EH (cell line): ENCODE results near the gene SURF4.
A peak's percentile ranks its signal among the peaks of the same experiment; 100 is the strongest.
"Not testable (repeated sequence)": the region's sequence is repeated elsewhere in the genome, so short reads cannot be mapped to it uniquely, and the experiment has no call there.

Source experiments
- DNase-seq: peaks from one replicate; pipeline ENCODE4 v3.0.0-alpha.2; 2015; ENCODE audit warnings: low read depth

SURF4 gene

DNA sequence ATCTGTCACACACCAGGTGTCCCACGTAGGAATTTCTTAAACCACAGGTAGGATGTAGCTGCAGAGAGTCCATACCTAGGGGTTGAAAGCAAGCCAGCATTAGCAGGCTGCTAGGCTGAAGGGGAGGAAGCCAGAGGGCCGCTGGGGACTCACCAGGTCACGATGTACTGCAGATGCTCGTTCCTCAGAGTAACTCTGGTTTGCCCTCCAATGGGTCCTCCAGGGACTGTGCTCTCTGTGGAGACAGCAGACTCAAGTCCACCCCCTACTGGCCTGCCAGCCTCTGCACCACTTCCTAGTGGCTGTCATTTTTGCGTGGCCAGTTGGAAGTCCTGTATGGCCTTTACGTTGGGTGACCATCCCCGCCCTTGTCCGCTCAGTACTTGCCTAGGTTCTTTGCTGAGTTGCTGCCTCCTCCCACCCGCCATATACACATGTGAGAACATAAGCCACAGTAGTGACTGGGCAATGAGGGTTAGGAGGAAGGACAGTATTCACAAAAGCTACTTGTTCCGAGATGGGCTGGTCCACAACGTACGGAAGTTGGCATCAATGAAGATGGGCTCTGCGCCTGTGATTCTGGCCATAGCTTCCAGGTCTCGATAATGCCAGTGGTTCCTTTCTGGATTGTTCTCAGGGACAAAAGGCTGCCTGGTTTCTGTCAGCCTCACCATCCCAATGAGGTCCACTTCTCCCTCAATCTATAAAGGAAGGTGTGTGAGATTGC lies 23.8 kb downstream of the SURF4 start:
- peak; percentile 68 for DNase-seq

DNA sequence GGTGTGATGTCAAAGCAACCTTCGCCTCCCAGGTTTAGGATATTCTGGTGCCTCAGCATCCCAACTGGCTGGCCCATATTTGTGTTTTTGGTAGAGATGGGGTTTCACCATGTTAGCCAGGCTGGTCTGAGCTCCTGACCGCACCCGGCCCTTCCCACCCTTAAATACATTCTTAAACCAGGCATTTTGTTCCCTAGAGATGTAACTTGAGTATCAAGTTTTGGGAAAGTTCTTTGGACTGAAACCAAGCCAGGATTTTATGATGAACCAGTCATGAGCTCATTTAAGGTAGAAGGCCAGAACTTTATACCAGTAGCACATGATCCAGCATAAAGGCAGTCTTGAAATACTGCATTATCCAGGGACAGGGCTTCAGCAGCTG lies 24.3 kb downstream of the SURF4 start:
- no peak for DNase-seq

DNA sequence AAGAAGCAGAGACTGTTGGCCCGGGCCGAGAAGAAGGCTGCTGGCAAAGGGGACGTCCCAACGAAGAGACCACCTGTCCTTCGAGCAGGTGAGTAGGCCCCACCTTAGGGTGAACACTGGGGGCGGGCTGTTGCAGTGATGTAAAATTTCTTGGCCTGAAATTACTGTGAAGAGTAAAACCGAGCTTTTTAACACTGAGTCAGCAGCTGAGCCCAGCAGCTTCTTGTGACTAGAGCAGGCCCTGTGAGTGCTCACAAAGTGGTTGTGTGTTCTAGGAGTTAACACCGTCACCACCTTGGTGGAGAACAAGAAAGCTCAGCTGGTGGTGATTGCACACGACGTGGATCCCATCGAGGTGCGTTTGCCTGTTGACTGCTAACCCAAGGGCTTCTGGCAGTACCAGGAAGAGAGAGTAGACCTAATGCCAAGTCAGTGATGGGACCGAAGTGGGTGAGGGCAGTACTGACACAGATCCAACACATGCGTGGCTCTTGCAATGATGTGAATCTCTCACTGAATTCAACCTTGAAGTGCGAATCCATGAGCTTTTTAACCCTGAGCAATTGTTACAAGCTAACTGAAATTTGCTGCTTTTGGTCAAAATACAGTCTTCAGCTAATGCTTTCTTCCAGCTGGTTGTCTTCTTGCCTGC lies 25.8 kb downstream of the SURF4 start:
- DNase-seq: no peak

- DNase-seq: peak; percentile 15
Measured at GRCh38 chr9:133348718-133349573, 26.9 kb downstream of the SURF4 start.

GRCh38 chr9:133347985-133348717 lies 27.7 kb downstream of the SURF4 start, which contains the start of the genes MED22 and RPL7A:
MED22 (minus strand) TSS chr9:133348131; CDS start chr9:133346662, 1,469 bp downstream.
RPL7A (plus strand) TSS chr9:133348218; CDS start chr9:133348244, 26 bp downstream.
- peak; percentile 97 for DNase-seq

- DNase-seq: peak; percentile 45
Measured at GRCh38 chr9:133347515-133347984, 28.3 kb downstream of the SURF4 start.

DNA sequence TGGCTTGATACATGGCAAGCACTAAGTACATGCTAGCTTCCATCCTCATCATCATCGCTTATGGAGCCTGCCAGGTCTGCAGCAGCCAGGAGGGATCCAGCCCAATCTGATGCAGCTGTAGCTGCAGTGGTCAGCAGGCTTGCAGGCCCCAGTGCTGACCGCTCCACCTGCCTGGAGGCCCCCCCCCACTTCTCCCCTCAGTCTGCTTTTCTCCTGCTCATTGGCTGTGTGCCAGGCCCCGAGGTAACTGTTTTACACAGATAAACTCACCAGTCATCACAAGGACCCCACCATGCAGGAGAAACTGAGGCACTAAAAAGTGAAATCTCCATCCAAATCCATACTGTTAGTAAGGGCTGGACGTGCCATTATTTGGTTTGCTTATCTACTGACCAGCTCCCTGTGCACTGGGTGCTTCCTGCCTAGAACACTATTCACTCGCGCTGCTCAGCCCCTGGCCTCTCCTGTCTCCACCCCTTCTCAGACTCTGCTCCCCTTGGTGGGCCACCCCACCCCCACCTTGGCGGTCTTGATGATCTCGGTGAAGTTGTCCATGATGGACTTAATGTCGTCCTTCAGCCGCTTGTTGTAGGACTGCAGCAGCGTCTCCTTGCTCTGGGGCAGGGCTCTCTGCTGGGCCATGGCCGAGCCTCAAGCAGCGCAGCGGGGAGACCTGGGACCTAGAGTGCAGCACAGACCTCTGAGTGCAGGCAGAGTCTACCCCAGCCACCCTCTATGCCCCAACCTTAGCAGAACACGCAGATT lies 29.7 kb downstream of the SURF4 start:
- no peak for DNase-seq

DNA sequence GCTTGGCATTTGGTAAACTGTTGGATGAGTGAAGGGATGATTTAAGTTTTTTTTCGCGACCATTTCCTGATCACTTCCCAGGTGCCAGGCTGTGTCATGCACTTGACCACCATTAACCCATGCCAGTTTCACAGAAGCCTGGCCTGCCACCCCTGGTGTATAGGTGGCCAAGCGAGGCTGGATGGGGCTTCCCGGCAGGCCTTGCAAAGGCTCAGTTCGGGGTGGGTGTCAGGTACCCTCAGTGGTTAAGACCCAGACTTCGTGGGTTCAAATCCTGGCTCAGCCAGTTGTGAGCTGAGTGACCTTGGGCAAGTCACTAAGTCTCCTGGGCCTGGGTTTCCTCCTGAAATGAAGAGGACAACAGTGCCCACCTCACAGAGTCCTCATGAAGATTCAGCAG lies 30.3 kb downstream of the SURF4 start:
- no peak for DNase-seq

GRCh38 chr9:133344979-133345378 lies 30.9 kb downstream of the SURF4 start:
- no peak for DNase-seq

DNA sequence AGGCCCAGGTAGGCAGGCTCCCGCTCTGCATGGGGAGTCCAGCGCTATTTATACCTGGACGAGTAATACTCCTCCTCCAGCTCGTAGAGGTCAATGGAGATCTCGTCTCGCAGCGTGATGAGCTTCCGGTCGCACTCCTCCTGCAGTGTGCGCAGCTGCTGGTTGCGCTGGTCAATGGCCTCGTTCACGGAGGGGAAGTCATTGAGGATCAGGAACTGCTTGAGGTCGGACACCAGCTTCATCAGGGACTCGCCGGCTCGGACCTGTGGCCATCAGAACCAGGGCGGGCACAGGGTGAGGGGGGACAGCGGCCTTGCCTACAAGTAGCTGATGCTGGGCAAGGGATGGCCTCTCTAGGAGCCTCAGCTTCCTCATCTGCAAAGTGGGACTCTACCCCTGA lies 31.8 kb downstream of the SURF4 start:
- DNase-seq: no peak

GRCh38 chr9:133342570-133342969 lies 33.3 kb downstream of the SURF4 start:
- no peak for DNase-seq

- no peak for DNase-seq
Measured at GRCh38 chr9:133342069-133342406, 33.8 kb downstream of the SURF4 start.

- no peak for DNase-seq
Measured at GRCh38 chr9:133341369-133342068, 34.3 kb downstream of the SURF4 start.

DNA sequence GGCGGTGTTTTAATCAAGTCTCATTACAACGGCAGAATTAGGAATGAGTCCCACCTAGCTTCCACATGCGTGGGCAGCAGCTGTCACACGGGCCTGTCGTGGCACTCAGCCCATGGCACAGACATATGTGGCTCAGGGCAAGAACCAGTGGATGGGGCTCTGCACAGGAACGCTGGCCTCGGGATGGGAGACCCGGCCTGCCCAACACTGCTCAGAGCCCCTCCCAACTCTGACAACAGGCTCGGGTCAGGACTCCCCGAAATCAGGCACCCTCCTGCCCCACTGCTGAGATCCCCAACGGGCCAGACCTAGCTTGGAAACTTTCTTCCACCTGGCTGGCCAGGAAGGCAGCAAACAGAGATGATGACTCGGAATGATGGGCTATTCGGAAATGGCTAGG lies 34.9 kb downstream of the SURF4 start:
- DNase-seq: no peak

DNA sequence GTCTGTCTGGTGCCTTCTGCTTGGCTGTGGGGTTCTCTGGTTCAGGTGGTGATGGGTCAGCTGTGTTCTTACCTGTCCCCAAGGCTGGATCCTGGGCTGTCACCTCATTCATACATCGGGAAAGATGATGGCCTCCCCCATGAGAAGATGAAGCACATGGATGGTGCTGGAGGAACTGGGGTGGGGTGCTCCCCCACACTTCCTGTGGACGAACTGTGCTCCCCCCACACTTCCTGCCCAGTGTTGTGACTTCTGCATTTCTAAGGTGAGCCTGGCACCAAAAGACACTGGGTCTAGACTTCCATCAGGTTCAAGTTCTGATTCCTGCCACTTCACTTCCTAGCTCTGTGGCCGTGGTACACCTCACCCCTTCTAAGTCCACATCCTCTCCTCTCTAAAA lies 35.6 kb downstream of the SURF4 start:
- DNase-seq: no peak

- no peak for DNase-seq
Measured at GRCh38 chr9:133339641-133340040, 36.2 kb downstream of the SURF4 start.

DNA sequence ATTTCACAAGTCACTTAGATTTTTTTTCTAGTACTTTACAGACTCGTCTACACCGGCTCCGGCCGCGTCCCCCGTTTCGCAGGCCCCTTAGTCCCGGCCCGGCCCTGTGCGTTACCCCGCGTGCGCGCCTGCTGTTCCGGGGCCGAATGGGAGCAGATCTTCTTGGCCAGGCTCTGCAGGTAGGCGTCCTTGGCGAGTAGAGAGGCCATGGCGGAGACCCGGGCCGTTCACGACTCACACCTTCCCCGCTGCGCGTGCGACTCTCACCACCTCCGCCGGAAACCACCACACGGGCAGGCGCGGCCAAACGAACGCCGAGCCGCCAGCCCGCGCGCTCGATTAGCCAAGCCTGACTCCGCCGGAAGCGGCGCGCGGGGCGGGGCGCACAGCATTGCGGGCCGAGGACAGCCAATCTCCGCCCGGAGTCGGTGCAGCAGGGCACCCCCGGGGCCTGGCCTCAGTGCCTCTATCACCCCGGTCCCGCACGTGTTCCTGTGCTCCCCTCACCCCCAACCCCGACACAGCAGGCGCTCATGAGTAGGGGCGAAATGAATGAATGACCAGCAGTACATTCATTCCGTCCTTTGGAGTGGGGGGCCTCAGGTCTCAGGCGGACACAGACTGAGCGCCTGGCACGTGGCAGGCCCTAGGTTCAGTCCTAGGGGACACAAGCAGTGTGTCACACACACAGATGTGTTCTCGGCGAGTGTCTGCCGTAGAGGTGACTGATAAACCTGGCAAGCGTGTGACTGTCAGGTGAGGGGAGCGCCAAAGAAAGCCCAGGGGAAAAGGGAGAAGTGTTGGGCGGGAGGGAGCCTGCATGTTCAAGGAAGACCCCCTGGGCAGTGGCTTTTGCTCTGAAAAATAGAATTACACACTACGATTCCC lies 39.7 kb downstream of the SURF4 start, which contains the start of gene SURF6:
Gene SURF6, minus strand, starts transcription at position 265 of the 888 bp plus-strand sequence. Its CDS starts 56 bp downstream, at position 209.
- peak; percentile 83 for DNase-seq

- not testable (repeated sequence) for DNase-seq
Measured at GRCh38 chr9:133334888-133335287, 41.0 kb downstream of the SURF4 start.

GRCh38 chr9:133334161-133334560 lies 41.7 kb downstream of the SURF4 start:
- no peak for DNase-seq
